Fibroblast of villous mesenchyme (primary cell): ENCODE data around the gene MEF2B. TPM values are rescaled to one million over a fixed set of nuclear protein-coding genes. Genes with fewer than 3 reads are reported as not detected.

Experiments
- DNase-seq: peaks from one replicate; pipeline ENCODE4 v3.0.0-alpha.2; 2010; ENCODE audit warnings: low read depth
- H3K4me3 ChIP-seq: 2 replicates; pipeline ENCODE4 v1.5.1; 2011; ENCODE audit warnings: low read depth, mild to moderate bottlenecking, low read length
- total RNA-seq: library from RNA; depleted of rRNA; stranded (reverse); fragments of >200 nt; gene quantifications from 2 replicates; pipeline ENCODE4 v1.2.3, GENCODE V29; 2012
- TF ChIP-seq, protein P1 (sequence below): IDR thresholded peaks from 2 replicates; pipeline ENCODE4 v1.5.1; 2012; ENCODE audit warnings: low read depth, mild to moderate bottlenecking, low read length; ENCODE audit not compliant: insufficient read depth

The MEF2B gene
- total RNA-seq, 1 donor, result not detected

DNA sequence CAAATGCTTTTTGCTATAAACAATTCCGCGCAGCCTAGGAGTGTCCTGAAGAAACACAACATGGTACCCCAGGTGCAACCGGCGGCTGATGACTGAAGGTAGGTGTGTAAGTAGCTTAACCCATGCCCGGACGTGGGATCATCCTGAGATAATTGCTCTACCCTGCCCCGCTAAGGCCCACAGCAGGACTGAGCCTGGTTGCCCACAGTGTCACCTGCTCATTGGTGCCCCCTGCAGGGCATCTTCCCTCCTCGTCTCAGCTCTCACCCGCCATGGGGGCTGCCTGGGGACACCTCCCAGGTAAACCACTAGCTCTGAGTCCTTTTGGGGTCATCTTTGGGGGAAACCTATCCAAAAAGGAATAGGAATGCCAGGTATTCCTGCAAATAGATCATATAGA, 54.1 kb downstream of the MEF2B start:
- TF ChIP-seq, protein P1, sequence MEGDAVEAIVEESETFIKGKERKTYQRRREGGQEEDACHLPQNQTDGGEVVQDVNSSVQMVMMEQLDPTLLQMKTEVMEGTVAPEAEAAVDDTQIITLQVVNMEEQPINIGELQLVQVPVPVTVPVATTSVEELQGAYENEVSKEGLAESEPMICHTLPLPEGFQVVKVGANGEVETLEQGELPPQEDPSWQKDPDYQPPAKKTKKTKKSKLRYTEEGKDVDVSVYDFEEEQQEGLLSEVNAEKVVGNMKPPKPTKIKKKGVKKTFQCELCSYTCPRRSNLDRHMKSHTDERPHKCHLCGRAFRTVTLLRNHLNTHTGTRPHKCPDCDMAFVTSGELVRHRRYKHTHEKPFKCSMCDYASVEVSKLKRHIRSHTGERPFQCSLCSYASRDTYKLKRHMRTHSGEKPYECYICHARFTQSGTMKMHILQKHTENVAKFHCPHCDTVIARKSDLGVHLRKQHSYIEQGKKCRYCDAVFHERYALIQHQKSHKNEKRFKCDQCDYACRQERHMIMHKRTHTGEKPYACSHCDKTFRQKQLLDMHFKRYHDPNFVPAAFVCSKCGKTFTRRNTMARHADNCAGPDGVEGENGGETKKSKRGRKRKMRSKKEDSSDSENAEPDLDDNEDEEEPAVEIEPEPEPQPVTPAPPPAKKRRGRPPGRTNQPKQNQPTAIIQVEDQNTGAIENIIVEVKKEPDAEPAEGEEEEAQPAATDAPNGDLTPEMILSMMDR, result peak; percentile 68
- DNase-seq, result no peak
- H3K4me3 ChIP-seq, result no peak overlapping the region

DNA sequence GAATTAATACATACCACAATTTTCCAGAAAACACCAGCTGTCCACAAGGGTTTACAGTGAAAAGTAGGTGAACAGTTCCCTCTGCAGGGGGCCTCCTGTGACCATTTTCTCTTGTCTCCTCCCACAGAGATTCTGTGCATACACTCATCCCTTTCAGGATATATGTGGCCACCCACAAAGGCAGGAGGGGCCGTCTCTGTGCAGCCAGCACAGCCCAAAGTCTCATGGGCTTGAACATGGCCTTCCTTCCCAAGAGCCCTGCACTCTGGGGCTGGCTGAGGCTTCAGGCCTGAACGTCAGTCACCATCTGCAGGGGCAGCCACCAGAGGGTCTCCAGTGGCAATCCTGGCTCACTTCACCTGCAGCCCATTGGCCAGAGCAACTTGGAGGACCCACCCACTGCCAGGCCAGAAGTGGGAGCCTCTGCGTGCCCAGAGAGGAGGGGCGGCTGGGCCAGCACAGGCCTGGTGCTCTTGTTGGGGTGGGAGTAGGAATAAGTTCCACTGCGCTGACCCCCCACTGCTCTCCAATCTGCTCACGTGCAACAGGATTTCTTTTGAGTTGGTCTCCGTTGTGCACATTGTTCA, 56.9 kb downstream of the MEF2B start:
- DNase-seq, result peak; percentile 22
- TF ChIP-seq, protein P1, result no peak
- H3K4me3 ChIP-seq, result no peak overlapping the region

DNA sequence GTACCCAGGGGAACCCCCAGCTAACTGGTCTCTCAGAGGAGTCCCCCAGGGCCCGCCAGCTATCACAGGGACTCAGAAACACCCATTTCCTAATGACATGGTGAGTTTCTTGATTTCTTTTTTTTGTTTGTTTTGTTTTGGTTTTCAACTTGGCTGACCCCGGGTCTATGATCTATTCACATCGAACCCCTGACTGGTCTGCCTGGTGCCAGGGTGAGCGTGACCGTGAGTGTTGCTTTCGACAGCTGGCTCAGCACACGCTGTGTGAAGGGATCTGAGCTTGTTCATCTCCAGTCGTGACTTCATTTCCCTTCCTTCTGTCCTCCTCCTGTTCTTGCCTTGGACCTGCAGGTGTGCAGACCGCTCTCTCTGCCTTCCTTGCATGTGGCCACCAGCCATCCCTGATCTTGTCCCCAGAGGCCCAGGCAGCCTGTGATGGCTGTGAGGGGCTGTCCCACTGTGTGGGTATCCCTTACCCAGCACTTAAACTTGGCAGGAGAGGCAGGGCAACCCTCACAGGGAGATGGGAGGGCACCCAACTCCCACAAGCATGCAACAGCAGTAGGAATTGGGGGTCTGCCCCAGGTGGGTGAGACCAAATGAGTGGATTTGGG, 58.0 kb downstream of the MEF2B start:
- TF ChIP-seq, protein P1, result no peak
- DNase-seq, result no peak
- H3K4me3 ChIP-seq, result no peak overlapping the region

DNA sequence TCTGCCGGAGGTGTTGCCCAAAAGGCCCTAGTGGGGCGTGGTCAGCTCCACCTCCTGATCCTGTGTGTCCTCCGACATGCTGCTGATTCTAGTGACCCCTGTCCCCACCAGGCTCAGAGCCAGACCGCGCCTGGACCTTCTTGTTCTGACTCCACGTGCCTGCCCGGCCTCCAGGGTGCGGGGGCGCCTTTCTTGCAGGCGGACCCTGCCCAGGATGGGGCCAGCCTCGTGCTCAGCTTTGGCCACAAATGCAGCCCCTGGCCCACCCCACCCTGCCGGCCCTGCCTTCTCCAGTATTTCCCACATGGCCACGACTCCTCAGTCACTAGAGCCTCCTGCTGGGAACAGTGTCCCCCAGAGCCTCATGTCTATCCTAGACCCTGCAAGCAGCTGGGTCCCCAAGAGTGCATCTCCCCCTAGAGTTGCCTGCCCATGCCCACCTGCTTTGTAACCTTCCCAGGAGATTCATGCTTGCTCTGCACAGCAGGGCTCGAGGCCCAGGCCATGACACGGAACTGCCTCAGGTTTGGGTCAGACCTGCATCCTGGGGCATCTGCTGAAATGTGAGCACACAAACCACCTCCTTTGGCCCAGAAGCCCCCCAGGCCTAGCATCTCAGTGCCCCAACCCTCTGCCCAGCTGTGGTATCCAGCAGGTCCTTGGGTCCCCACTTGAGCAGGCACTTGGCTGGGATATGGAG, 58.8 kb downstream of the MEF2B start:
- no peak for DNase-seq
- no peak overlapping the region for H3K4me3 ChIP-seq
- TF ChIP-seq, protein P1, result no peak

DNA sequence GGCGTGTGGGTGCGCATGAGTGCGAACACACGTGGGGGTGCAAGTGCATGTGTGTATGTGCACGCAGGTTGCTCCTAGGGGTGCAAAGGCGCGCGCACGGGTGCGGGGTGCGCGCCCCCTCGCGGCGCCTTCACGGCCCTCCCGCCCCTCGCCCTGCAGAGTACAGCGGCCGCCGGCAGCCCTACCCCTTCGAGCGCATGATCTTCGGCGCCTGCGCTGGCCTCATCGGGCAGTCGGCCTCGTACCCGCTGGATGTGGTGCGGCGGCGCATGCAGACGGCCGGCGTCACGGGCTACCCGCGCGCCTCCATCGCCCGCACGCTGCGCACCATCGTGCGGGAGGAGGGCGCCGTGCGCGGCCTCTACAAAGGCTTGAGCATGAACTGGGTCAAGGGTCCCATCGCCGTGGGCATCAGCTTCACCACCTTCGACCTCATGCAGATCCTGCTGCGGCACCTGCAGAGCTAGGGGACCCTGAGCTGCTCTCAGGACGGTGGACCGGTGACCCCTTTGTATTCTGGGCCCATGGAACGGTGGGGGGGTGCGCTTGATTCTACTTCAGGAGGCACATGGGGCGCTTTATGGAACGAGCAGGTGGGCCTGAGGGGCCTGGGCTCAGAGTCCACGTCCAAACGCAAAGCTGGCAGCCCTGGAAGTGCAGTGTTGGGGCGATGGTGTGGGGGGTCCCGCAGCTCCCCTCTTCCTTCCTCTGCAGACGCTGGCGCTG, 59.5 kb downstream of the MEF2B start:
- H3K4me3 ChIP-seq, result no peak overlapping the region
- TF ChIP-seq, protein P1, result peak; percentile 17
- no peak for DNase-seq

DNA sequence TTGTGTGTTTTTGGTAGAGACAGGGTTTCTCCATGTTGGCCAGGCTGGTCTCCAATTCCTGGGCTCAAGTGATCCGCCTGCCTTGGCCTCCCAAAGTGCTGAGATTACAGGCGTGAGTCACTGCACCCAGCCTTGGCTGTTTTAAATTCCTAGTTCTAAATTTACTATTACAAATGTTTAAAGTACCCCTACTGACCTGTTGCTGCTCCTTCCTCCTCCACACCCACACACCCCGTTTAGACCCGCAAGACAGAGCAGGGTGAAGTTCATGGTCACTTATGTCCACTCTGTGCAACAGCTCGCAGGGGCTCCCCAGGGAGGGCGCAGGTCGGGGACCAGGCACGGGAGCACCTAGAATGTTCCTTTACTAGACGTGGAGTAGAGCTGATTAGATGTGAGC, 60.5 kb downstream of the MEF2B start:
- TF ChIP-seq, protein P1, result no peak
- no peak overlapping the region for H3K4me3 ChIP-seq
- peak; percentile 22 for DNase-seq
